ENCODE measurements around the gene CCR1. TPM values are rescaled to one million over a fixed set of nuclear protein-coding genes. Genes with fewer than 3 reads are reported as not detected.

The CCR1 gene
- total RNA-seq = 0.26 TPM in 1 of 2 replicates, not detected in the other

GRCh38 chr3:46208167-46208704, at the start of gene CCR1:
TSS of gene CCR1 (minus strand) at chr3:46208313. CDS start at chr3:46204313, 4,000 bp downstream.

GRCh38 chr3:46242120-46242519, 34.0 kb upstream of the CCR1 start, which contains the start of gene CCR3:
TSS of gene CCR3 (plus strand) at chr3:46242460. CDS start at chr3:46265159, 22,699 bp downstream.

Other genes with a start within 250 kb of the CCR1 start
- 56.8 and 63.1 TPM in 2 replicates for gene FYCO1, start 212.5 kb downstream of the CCR1 start, total RNA-seq
- gene XCR1, start 180.8 kb downstream of the CCR1 start, total RNA-seq = not detected in 2 replicates
- not detected in 2 replicates for gene CCR3, start 34.1 kb upstream of the CCR1 start, total RNA-seq
- not detected in 2 replicates for gene CCR2, start 145.8 kb upstream of the CCR1 start, total RNA-seq
- gene CCR5, start 162.6 kb upstream of the CCR1 start, total RNA-seq = not detected in 2 replicates
- 0.10 and 0.26 TPM in 2 replicates for gene CCRL2, start 198.9 kb upstream of the CCR1 start, total RNA-seq